ENCODE results near the gene GTPBP6.
"Not testable (repeated sequence)": the region's sequence is repeated elsewhere in the genome, so short reads cannot be mapped to it uniquely, and the experiment has no call there.

The GTPBP6 gene

DNA sequence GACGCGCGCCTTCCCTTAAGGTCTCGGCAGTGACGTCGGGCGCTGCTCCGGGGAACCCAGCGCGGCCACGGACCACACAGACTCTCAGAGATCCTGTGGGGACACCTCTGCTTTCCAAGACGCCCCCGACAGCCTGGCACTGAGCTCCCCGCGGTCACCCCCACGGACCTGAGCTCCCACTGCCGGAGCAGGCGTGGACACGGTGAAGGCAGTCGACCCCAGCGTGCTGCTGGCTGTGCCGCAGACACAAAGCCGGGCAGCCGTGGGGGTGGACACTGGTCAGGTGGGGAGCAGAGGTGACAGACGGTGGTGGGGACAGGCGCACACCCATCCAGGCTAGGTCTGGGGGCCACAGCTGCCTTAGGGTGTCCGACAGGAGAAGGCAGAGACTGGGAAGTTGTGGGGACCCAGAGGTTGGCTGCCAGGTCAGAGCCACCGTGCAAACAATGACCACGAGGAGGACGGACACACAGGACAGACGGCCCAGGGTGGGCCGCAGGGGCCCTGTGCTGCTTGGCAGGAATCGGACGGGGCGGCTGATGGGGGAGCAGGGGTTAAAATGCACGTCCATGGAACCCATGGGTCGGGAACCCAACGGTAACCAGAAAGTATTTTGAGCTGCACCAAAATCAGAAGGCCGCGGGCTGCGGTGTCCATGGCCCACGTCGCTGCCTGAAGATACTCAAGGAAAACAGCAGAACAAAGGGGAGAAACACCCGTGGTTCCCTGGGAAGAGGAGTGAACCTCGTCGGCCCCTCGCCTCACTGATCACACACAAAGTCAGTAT lies 16.6 kb upstream of the GTPBP6 start:
- DNase-seq: no peak

DNA sequence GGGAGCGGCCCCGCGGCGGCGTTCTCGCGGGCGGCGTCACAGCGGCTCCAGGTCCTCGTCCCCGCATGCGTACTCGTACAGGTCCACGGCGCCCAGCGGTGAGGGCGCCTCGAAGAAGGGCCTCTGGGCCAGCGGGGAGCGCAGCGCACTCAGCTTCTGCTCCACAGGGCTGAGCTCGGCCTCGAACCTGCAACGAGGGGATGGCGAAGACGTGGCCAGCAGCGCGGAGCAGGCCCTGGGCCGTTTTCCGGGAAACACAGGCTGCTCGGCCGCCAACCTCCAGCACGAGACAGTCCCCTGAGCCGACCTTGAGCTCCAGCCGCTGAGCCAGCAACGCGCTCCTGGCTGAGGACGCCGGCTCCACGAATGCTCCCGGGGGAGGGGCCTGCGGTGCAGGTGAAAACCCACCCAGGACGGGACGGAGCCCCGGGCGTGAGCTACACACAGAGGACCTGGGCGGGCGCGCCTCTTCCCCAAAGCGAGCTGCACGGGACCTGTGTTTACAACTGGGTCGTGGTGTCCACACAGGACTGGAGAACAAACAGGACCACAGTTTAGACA lies 15.8 kb upstream of the GTPBP6 start:
- no peak for DNase-seq

DNA sequence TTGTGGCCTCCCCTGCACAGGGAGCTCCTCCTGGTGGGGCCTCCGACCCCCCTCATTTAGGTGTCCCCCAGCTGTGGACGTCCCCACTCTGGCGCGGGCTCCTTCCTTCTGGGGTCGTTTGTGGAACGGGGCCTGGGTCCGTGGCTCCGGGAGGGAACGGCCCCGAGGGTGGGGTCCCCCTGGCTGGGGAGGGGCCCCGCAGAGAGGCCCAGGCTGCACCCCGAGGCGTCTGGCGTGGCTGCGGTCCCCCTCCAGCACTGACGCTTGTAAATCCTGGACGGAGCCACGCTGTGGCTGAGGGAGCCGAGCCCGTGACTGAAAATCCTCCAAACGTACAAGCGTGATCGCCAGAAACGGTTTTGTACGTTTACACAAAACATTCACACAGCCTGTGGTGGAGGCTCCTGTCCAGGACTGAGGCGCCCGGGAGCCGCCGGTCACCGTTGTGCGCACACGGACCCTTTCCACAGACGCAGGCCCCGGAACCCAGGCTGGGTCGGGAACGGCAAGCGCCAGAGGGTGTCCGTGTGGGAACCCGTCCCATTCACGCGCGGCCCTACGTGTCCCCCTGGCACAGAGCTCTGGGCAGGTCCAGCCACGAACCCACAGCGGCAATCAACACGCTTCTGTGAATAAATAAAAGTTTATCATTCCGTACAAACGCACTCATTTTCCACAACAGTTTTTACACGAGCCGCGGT lies 15.2 kb upstream of the GTPBP6 start:
- no peak for DNase-seq

DNA sequence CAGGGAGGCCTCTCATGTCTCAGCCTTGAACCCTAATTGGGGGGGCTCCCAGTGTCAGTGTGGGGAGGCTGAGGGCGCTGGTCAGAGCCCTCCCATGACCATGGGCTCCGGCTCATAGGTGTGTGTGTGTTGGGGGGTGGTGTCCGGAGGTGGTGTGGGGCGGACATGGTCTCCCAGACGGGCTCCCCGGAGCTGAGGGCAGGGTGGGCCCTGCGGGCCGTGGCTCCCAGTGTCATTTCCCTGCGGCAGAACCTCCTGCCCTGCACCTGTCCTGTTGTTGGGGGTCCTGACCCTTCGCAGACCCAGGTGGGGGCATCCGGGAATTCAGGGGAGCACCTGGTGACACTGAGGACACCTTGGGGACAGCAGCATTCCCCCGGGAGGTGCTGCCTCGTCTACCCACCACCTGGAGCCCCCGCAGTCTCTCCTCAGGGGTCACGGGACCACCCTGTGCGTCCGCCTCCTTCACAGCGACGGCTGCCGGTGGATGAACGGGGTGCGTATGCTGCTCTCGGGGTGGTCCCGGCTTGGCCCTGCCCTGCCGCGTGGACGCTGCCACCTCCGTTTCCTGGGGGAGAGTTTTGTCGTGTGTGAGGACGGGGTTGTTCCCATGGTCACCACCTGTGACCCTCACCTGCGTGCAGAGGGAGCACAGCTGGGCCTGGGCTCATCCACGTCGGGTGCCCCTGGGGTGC lies 14.5 kb upstream of the GTPBP6 start:
- no peak for DNase-seq

DNA sequence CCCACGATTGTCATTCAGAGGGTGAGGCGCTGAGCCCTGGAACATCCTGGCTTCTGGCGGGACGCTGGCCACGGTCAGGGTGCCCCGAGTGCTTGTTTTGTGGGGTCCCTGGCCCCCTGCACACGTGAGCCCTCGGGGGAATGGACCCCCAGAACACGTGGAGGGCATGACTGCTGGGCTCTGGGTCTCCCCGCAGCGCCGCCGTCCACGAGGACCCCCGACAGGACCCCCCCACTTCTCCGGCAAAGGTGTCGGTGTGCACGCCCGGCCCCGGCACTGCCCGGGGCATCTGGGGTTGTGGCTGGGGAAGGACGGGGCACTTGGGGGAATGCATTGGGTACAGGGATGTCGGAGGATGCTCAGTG lies 13.9 kb upstream of the GTPBP6 start:
- no peak for DNase-seq

DNA sequence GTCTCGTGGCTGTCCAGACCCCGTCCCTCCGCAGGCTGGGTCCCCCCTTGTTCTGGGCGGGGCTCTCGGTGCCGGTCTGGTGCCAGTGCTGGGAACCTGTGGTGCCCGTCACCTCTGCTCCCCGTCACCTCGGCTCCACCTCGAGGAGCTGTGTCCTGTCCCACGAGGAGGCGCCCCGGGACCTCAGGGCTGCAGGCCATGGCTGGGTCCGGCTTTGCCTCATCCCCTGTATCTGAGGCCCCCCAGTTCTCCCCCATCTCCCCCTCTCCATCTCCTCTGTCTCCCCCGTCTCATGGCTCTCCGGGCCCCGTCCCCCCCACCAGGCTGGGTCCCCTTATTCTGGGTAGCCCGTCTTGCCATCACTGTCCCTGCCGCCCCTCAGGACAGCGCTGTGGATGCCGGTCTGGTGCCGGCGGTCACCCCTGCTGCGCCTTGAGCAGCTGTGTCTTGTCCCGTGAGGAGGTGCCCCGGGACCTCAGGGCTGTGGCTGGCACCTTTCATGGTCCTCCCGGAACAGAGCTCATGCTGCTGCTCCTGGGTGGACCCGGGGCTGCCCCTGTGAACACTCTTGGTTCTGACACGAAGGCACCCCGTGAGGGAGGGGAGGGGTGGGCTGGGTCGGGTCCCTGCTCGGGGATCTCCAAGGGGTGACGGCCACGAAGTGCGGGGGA lies 13.4 kb upstream of the GTPBP6 start:
- no peak for DNase-seq

DNA sequence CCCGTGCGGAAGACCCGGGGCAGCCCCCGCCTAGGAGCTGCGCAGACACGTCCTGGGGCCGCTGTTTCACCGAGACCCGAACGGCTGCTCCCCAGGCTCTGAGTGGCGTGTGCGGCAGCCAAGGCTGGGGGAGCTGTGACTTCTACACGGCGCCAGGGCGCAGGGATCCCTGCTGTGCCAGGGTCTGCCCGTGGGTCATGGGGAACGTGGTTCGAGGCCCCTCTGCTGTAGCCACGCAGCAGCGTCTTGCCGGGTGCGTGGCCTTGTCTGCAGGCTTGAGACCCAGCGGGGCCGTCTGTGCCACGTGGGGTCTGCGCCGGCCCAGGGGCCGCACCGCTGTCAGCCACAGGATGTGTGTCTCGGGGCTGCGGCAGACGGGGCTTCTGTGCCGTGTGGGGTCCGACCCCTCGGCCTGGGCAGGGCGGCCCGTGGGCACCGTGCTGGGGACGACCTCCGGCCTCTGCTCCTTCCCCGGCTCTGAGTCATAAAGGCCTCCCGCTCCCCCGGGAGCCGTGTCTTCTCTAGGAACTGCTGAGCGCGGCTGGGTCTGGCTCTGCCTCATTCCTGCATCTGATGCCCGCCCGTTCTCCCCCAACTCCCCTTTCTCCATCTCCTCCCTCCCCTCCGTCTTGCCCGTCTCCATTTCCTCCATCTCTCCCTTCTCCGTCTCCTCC lies 12.7 kb upstream of the GTPBP6 start:
- DNase-seq: peak; percentile 60

DNA sequence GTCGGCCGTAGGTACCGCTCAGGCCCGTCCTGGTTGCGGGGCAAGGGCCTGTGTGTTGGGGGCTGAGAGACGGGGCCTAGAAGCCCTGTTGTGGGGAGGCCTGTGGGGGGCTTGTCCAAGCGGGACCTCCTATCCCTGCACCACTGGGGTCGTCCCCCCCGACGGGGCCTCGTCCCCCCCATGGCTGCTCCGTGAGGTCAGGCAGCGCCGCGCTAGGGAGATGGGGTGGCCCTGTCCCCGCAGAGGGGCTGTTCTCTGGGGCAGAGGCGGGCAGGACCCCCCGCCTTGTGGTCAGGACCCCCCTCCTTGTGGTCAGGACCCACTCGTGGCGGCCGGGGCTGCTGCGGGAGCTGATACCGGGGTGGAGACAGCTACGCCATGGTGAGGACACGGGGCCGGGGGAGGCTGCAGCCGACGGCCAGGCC lies 12.1 kb upstream of the GTPBP6 start:
- no peak for DNase-seq

DNA sequence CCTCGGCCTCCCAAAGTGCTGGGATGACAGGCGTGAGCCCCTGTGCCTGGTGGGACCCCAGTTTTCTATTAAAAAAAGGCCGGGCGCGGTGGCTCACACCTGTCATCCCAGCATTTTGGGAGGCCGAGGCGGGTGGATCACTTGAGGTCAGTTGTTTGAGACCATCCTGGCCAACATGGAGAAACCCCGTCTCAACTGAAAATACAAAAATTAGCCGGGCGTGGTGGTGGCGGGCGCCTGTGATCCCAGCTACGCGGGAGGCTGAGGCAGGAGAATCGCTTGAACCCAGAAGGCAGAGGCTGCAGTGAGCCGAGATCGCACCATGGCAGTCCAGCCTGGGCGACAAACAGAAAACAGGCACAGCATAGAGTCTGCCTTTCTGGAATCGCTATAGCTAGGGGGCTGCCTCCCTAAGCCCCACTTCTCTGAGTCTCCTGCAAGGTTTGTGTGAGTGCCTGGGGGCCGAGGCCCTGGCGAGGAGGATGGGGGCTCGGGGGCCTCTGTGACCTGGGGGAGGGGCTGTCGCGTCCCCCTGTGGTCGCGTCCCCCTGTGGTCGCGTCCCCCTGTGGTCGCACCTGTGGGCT lies 11.6 kb upstream of the GTPBP6 start:
- not testable (repeated sequence) for DNase-seq

DNA sequence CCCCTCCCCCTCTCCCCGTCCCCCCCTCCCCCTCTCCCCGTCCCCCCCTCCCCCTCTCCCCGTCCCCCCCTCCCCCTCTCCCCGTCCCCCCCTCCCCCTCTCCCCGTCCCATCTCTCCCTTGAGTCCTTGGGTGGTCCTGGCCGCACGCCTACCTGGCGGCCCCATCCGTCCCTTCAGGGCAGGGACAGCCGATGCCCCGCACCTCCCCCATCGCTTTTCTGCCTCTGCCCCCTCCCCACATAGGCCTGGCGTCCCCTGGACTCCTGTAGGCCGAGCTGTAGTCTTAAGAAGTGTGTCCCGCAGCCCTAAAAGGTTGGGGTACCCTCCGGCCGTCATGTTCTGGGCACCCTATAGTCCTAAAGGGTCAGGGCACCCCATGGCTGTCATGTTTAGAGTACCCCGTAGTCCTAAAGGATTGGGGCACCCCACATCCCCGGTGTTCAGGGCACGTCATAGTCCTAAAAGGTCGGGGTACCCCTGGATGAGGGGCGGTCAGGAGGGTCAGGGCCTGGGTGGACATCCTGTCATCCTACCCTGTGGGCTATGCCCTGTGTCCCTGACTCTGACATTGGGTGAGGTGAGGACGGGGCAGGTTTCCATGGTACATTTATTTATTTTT lies 10.8 kb upstream of the GTPBP6 start:
- no peak for DNase-seq

DNA sequence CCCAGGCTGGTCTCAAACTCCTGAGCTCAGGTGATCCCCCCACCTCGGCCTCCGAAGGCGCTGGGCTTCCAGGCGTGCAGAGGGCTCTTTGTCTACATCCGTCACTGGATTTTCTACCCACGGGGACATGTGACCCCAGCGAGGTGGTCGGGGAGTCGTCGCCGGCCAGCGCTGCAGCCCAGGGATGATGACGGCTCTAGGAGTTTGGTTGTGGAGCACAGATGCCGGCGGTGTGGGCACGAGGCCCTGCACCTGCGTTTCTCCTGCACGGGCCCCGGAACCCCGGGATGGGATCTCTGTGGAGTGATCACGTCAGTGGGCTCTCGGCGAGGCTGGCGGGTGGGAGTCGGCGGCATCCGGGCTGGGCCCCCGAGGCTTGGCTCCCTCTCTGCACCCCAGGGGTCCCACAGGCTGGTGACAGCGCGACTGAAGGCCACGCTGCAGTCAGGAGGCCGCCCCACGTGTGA lies 9.1 kb upstream of the GTPBP6 start:
- no peak for DNase-seq

DNA sequence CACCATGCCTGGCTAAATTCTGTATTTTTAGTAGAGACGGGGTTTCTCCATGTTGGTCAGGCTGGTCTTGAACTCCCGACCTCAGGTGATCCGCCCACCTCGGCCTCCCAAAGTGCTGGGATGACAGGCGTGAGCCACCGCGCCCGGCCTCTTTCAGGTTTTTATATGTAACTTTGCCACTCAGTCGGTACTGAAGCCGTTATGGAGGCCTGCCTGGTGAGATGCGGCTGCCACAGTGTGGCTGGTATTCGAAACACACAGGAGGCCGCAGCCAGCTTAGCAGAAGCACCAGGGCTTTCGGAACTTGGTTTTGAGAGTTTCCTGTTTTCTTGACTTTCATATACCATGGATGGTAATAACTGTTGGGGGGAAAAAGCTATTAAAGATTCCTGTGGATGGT lies 6.1 kb upstream of the GTPBP6 start:
- DNase-seq: not testable (repeated sequence)

DNA sequence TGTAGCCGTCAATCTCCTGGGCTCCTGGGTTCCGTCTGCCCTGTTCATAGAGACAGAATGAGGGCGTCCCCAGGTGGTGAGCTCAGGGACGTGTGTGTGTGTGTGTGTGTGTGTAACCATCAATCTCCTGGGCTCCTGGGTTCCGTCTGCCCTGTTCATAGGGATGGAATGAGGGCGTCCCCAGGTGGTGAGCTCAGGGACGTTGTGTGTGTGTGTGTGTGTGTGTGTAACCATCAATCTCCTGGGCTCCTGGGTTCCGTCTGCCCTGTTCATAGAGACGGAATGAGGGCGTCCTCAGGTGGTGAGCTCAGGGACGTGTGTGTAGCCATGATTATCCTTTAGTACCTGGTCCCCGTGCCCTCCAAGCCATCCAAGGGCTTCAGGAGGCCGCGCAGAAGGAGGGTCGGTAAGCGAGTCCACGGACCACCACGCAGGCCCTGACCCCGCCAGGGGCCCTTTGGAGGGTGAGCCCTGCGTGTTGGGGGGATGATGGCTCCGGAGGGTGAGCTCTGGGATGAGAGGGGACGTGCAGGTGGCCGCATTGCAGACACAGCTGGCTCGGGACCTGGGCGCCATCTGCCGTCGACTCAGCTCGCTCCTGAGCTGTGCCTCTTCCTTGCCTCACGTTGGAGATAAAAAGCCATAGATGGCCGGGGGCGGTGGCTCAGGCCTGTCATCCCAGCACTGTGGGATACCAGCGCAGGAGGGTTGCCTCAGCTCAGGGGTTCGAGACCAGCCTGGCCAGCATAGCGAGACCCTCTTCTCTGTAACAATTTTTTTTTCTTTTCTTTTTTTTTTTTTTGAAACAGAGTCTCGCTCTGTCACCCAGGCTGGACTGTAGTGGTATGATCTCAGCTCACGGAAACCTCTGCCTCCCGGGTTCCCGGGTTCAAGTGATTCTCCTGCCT lies 5.4 kb upstream of the GTPBP6 start:
- DNase-seq: no peak

DNA sequence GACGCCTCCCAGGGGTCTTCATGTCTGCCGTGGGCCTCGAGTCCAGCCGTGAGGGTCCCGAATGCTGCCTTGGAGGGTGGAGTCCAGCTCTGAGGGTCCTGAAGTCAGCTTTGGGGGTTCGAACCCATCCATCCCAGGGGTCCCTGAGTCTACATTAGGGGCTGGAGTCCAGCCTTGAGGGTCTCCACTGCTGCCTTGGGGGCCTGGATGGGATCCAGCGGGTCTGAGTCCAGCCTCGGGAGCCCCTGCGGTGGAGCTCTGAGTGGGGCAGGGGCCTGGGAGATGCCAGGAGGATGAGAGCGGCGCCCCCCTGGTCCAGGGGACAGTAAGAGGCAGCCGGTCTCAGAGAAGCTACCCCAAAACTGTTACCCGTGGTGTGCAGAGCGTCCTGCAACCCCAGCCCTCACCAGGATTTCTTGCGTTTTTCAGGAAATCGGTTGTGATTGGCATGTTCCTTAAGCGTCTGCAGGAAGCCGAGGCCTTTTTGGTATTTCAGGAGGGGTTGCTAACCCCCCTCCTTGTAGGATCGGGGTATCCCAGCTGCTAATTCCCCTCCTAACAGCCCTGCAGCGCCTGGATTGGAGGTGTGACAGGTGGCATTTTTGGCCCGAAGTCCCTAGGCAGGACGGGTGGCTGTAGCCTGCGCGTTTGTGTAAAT lies 1.7 kb upstream of the GTPBP6 start:
- DNase-seq: no peak

DNA sequence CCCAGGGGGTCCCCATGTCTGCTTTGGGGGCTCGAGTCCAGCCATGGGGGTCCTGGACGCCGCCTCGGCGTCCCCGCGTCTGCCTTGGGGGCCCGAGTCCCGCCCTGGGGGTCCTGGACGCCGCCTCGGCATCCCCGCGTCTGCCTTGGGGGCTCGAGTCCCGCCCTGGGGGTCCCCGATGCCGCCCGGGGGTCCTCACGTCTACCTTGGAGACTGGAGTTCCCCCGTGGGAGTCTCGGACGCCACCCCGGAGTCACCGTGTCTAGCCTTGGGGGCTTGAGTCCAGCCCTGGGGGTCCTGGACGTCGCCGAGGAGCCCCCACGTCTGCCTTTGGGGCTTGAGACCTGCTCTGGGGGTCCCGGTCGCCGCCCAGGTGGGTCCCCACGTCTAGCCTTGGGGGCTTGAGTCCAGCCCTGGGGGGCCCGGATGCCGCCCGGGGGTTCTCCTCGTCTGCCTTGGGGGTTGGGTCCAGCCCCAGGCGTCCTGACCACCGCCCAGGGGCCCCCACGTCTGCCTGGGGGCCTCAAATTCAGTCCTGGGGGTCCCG lies 1.1 kb upstream of the GTPBP6 start:
- DNase-seq: no peak

DNA sequence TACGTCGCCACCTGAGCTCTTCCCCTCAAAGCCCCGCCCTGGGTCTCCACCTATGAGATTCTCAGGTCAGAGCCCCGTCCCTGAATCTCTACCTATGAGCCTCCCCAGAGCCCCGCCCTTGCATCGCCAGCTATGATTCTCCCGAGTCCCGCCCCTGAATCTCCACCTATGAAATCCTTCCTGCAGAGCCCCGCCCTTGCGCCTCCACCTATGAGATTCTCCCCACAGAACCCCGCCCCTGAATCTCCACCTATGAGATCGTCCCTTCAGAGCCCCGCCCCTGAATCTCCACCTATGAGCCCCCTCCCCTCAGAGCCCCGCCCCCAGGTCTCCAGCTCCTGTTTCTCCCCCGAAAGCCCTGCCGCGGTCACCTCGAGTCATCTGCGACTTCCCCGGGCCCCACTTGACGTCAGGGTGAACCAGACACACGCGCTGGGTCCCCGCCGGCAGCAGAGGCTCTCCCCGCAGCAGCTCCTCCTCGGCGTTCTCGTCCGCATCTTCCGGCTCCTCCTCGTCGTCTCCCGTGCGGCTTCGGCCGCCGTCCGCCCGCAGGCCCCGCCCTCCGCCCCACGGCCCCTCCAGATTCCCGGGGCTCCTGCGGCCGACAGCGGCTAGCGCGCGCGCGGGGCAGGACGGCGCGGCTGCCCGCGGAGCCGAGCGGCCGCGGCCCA lies 393 bp downstream of the GTPBP6 start:
- peak; percentile 99 for DNase-seq

DNA sequence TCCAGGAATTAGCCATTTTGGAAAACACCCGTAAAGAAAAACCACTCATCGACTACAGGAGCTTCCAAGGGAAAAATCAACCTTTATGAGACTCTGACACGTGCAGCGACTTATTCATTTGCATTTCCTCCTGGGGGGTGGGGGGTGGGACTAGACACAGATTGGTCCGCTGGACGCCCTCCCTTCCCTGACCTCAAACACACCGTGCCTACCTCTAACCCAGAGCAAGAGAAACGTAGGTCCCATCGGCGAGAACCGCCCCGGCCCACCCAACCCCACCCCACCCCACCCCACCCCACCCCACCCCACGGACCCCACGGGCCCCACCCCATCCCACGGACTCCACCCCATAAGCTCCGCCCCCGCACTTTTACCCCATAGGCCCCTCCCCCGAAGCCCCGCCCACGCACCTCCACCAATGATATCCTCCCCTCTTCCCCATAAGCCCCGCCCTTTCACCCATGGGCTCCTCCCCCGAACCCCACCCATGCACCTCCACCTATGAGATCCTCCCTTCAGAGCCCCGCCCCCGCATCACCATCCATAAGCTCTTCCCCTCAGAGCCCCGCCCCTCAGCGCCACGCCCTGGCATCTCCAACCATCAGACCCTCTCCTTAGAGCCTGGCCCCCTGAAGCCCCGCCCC lies 1.1 kb downstream of the GTPBP6 start:
- no peak for DNase-seq
